Ureter (tissue), 1 donor: ENCODE measurements around the gene RAVER1. TPM values are rescaled to one million over a fixed set of nuclear protein-coding genes. Genes with fewer than 3 reads are reported as not detected.
A peak's percentile ranks its signal among the peaks of the same experiment; 100 is the strongest.
"Not testable (repeated sequence)": the region's sequence is repeated elsewhere in the genome, so short reads cannot be mapped to it uniquely, and the experiment has no call there.

Source experiments
- DNase-seq: peaks from one replicate; pipeline ENCODE4 v3.0.0-alpha.2; 2020; ENCODE audit warnings: low spot score
- total RNA-seq: library from RNA; stranded (reverse); gene quantifications from one replicate; pipeline ENCODE4 v1.2.4, GENCODE V29; 2023
- donor health status: DM: yes; HTN: yes; CAD: no.

RAVER1 gene
- total RNA-seq, 1 donor from 2014 or later: 41.7 TPM

GRCh38 chr19:10290876-10291553, 42.3 kb downstream of the RAVER1 start:
- DNase-seq: peak; percentile 73

DNA sequence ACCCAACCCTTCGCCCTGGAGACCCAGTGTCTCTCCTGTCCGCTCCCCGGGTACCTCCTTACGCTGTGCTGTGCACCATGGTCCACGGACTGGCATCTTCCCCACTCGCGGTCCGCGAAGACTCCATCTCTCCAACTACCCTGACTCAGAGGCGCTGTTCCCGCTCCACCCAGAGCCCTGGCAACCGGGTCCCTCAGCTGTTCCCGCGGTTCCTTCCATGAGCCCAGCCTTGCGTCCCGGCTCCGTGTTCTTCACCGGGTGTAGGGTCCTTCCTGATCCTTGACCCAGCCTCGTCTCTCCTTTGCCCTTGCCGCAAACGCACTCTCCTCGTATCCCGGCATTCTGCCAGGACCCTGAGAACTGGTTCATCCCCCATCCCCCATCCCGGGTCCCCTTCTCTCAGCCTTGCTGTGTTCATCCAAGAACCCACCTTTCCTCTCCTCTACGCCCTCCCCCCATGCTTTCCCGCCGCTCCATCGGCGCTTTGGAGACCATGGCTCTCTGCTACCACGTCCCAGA, 42.9 kb downstream of the RAVER1 start:
- DNase-seq: no peak

DNA sequence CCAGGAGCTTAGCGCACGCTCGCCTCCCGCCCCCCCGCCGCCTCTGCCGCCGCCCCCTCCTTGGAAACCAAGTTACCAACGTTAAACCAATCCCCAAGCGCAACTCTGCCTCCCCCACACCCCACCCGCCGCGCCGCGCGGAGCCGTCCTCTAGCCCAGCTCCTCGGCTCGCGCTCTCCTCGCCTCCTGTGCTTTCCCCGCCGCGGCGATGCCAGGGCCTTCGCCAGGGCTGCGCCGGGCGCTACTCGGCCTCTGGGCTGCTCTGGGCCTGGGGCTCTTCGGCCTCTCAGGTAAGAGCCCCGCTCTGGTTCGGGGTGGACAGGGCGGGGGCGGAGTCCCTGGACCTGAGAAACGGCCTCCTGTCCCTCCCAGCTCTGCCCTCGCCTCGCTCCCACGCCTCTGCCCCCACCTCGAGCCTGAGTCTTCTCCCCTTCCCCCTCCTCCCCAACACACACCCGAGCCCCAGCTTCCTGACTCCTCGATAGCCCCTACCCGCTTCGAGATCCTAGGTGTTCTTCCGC, 43.4 kb downstream of the RAVER1 start, which contains the start of gene ICAM5:
TSS of gene ICAM5 (plus strand) at position 117 of the 521 bp plus-strand sequence. CDS start at position 209, 92 bp downstream.
- DNase-seq: no peak

- no peak for DNase-seq
Observed at GRCh38 chr19:10289167-10289835, 44.0 kb downstream of the RAVER1 start.

- no peak for DNase-seq
Observed at GRCh38 chr19:10288662-10289166, 44.6 kb downstream of the RAVER1 start.

DNA sequence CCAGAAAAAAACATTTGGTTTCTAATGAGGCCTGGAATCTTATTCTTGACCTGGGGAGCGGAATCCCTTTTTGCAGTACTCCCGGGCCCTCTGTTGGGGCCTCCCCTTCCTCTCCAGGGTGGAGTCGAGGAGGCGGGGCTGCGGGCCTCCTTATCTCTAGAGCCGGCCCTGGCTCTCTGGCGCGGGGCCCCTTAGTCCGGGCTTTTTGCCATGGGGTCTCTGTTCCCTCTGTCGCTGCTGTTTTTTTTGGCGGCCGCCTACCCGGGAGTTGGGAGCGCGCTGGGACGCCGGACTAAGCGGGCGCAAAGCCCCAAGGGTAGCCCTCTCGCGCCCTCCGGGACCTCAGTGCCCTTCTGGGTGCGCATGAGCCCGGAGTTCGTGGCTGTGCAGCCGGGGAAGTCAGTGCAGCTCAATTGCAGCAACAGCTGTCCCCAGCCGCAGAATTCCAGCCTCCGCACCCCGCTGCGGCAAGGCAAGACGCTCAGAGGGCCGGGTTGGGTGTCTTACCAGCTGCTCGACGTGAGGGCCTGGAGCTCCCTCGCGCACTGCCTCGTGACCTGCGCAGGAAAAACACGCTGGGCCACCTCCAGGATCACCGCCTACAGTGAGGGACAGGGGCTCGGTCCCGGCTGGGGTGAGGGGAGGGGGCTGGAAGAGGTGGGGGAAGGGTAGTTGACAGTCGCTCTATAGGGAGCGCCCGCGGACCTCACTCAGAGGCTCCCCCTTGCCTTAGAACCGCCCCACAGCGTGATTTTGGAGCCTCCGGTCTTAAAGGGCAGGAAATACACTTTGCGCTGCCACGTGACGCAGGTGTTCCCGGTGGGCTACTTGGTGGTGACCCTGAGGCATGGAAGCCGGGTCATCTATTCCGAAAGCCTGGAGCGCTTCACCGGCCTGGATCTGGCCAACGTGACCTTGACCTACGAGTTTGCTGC, 46.3 kb downstream of the RAVER1 start, which contains the start of gene ICAM4:
TSS of gene ICAM4 (plus strand) at position 153 of the 935 bp plus-strand sequence. CDS start at position 211, 58 bp downstream.
- no peak for DNase-seq

DNA sequence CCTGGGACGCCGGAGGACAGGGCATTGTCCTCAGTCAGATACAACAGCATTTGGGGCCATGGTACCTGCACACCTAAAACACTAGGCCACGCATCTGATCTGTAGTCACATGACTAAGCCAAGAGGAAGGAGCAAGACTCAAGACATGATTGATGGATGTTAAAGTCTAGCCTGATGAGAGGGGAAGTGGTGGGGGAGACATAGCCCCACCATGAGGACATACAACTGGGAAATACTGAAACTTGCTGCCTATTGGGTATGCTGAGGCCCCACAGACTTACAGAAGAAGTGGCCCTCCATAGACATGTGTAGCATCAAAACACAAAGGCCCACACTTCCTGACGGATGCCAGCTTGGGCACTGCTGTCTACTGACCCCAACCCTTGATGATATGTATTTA, 47.9 kb downstream of the RAVER1 start:
- no peak for DNase-seq

DNA sequence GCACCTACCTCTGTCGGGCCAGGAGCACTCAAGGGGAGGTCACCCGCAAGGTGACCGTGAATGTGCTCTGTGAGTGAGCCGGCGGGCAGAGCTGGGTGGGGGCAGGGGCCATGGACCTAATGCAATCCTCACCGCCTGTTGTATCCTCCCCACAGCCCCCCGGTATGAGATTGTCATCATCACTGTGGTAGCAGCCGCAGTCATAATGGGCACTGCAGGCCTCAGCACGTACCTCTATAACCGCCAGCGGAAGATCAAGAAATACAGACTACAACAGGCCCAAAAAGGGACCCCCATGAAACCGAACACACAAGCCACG, 48.4 kb downstream of the RAVER1 start:
- no peak for DNase-seq

- no peak for DNase-seq
Observed at GRCh38 chr19:10284065-10284959, 49.0 kb downstream of the RAVER1 start.

GRCh38 chr19:10283301-10284064, 49.8 kb downstream of the RAVER1 start:
- no peak for DNase-seq

- DNase-seq: not testable (repeated sequence)
Observed at GRCh38 chr19:10282043-10282442, 51.3 kb downstream of the RAVER1 start.

DNA sequence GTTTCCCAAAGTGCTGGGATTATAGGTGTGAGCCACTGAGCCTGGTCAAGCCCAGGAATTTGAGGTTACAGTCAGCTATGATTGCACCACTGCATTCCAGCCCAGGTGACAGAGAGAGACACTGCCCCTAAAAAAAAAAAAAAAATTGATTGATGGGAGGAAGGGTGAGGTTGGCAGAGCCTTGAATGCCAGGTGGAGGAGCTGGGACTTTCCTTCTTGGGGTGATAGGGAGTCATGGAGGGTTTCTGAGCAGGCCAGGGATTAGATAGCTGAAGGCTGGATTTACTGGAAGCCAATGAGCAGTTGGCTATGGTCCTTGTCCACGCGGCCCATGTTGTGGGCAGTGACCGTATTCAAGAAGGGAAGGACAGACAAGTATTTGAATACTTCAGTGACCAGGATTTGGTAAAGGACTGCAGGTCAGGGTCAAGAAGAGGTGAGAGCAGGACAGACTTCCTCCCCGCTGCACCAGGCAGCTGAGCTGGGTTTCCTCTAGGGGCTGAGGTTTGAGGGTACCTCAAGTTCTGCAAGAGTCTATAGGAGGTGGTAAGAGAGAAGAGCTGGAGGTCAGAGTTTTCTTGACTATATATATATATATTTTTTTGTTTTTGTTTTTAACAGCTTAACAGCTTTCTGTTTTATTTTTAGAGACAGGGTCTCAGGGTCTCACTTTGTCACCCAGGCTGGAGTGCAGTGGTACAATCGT, 53.4 kb downstream of the RAVER1 start:
- DNase-seq: no peak

DNA sequence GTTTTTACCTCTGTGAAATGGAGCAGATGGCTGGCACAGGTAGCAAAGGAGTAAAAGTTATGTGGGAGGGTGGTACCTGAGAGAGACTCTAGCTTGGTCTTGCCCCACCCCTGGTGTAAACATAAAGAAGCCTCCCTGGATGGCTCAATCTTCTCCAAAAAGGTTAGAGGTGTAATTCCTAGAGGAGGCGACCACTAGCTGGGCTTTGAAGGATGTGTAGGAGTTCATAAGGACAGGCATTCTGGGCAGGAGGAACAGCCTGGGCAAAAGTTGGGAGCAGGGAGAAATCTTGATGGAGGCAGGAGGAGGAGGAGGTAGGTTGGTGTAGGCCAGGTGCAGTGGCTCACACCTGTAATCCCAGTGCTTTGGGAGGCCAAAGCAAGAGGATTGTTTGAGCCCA, 54.4 kb downstream of the RAVER1 start:
- no peak for DNase-seq

- DNase-seq: no peak
Observed at GRCh38 chr19:10277795-10278589, 55.3 kb downstream of the RAVER1 start.

- DNase-seq: no peak
Observed at GRCh38 chr19:10274589-10274988, 58.7 kb downstream of the RAVER1 start.

DNA sequence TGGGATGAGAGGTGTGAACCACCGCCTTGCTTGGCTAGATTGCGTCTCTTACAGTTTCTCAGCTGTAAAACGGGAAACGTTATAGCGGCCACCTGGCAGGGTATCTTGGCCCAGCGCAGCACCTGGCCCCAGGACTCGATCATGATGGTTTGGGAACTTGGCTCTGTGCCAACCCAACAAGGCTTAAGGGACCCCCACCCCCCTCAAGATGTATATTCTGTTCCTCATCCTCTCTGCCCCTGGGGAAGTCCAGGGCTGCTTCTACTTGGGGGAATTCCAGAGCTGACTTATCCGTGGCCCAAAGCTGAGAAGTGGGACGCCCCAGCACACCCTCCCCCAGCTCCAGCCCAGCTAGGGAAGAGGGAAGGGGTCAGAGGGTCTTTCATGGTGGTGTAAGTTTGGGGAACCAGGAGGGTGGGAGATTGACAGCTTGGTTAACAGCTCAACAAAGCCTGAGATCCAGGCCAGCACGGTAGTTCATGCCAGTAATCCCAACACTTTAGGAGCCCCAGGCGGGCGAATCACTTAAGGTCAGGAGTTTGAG, 61.7 kb downstream of the RAVER1 start:
- no peak for DNase-seq

- peak; percentile 90 for DNase-seq
Observed at GRCh38 chr19:10270616-10271394, 62.5 kb downstream of the RAVER1 start, which contains the start of gene ICAM1. TSS of gene ICAM1 (plus strand) at chr19:10271120. CDS start at chr19:10271160, 40 bp downstream.
